IMR-90 (cell line): ENCODE data around the gene MACC1. TPM values are rescaled to one million over a fixed set of nuclear protein-coding genes. Genes with fewer than 3 reads are reported as not detected.

Experiments used
- ATAC-seq: fragments of 200-7000 bp; cut with Tn5 transposase; 2 replicates; pipeline ENCODE4 v1.9.1; 2020; ENCODE audit warnings: low read depth, mild to moderate bottlenecking, moderate library complexity
- BruUV-seq: library from RNA; stranded (reverse); fragments of 400-500 nt; replicated peaks from 2 replicates; lab custom pipeline; 2021; lab: Mats Ljungman, UMichigan
- CTCF ChIA-PET: fragments of 300-600 bp; formaldehyde crosslinking; extraction: SDS; loops from one replicate; lab custom pipeline; 2021; ENCODE audit warnings: antibody characterized with exemption; lab: Yijun Ruan, JAX
- POLR2A ChIA-PET: fragments of 300-600 bp; sonication (Branson Sonifier 250); formaldehyde crosslinking; loops from one replicate; lab custom pipeline; 2022; ENCODE audit warnings: antibody characterized with exemption; ENCODE audit not compliant: unreplicated experiment; lab: Charles Lee
- DNase-seq: peaks from one replicate; pipeline ENCODE4 v3.0.0; 2013
- H2AFZ ChIP-seq: replicated peaks from 2 replicates; pipeline ENCODE3; 2013; ENCODE audit warnings: low read length, mild to moderate bottlenecking; ENCODE audit not compliant: poor library complexity
- H2AK5ac ChIP-seq: 2 replicates; pipeline ENCODE4 v1.6.1; 2013; ENCODE audit warnings: low read depth, low read length, inconsistent platforms
- H2AK9ac ChIP-seq: replicated peaks from 2 replicates; pipeline ENCODE3; 2013; ENCODE audit warnings: mild to moderate bottlenecking, low read depth, low read length, moderate library complexity; ENCODE audit not compliant: poor library complexity
- H2BK120ac ChIP-seq: 2 replicates; pipeline ENCODE4 v1.6.1; 2013; ENCODE audit warnings: low read depth, low read length, inconsistent platforms
- H2BK15ac ChIP-seq: 3 replicates; pipeline ENCODE4 v1.6.1; 2013; ENCODE audit warnings: low read depth, low read length, inconsistent platforms
- H2BK20ac ChIP-seq: 2 replicates; pipeline ENCODE4 v1.6.1; 2013; ENCODE audit warnings: low read depth, mild to moderate bottlenecking, inconsistent platforms, low read length, moderate library complexity
- H2BK5ac ChIP-seq: 2 replicates; pipeline ENCODE4 v1.6.1; 2013; ENCODE audit warnings: mild to moderate bottlenecking, low read depth, low read length, inconsistent platforms; ENCODE audit not compliant: poor library complexity, severe bottlenecking
- H3K14ac ChIP-seq: replicated peaks from 2 replicates; pipeline ENCODE4 v1.6.1; 2013; ENCODE audit warnings: low read depth, low read length, inconsistent platforms
- H3K18ac ChIP-seq: 2 replicates; pipeline ENCODE4 v1.6.1; 2013; ENCODE audit warnings: low read depth, low read length, control low read depth
- H3K23ac ChIP-seq: 2 replicates; pipeline ENCODE4 v1.6.1; 2013; ENCODE audit warnings: low read depth, low read length, inconsistent platforms
- H3K27ac ChIP-seq: 2 replicates; pipeline ENCODE4 v1.5.1; 2013; ENCODE audit warnings: mild to moderate bottlenecking, control low read depth, low read length; ENCODE audit not compliant: insufficient read depth
- H3K27me3 ChIP-seq: 2 replicates; pipeline ENCODE4 v1.6.1; 2013; ENCODE audit warnings: low read length; ENCODE audit not compliant: control insufficient read depth, insufficient read depth
- H3K36me3 ChIP-seq: 2 replicates; pipeline ENCODE4 v1.6.1; 2013; ENCODE audit warnings: low read length, mixed read lengths; ENCODE audit not compliant: control insufficient read depth, insufficient read depth
- H3K4ac ChIP-seq: 2 replicates; pipeline ENCODE4 v1.6.1; 2013; ENCODE audit warnings: low read depth, low read length, inconsistent platforms
- H3K4me1 ChIP-seq: 2 replicates; pipeline ENCODE4 v1.6.1; 2013; ENCODE audit warnings: low read length, mixed read lengths; ENCODE audit not compliant: control insufficient read depth, insufficient read depth
- H3K4me2 ChIP-seq: 2 replicates; pipeline ENCODE4 v1.6.1; 2013; ENCODE audit warnings: low read depth, mild to moderate bottlenecking, control low read depth, low read length, moderate library complexity
- H3K4me3 ChIP-seq: 2 replicates; pipeline ENCODE4 v1.5.1; 2013; ENCODE audit warnings: low read depth, mild to moderate bottlenecking, control low read depth, low read length, moderate library complexity; ENCODE audit not compliant: insufficient read depth
- H3K56ac ChIP-seq: 2 replicates; pipeline ENCODE4 v1.6.1; 2013; ENCODE audit warnings: low read length, inconsistent platforms; ENCODE audit not compliant: insufficient read depth; ENCODE audit errors: extremely low read depth
- H3K79me1 ChIP-seq, 2 experiments: 2 replicates each; pipeline ENCODE4 v1.6.1; 2013; ENCODE audit warnings: low read length in 2 of 2, inconsistent platforms in 1 of 2, low read depth in 1 of 2
- H3K9ac ChIP-seq: 2 replicates; pipeline ENCODE4 v1.6.1; 2013; ENCODE audit warnings: low read depth, low read length, control low read depth
- H3K9me1 ChIP-seq: 2 replicates; pipeline ENCODE4 v1.6.1; 2013; ENCODE audit warnings: low read length, inconsistent platforms; ENCODE audit not compliant: insufficient read depth
- H3K9me3 ChIP-seq: 2 replicates; pipeline ENCODE4 v1.6.1; 2013; ENCODE audit warnings: low read length; ENCODE audit not compliant: control insufficient read depth, insufficient read depth
- H4K20me1 ChIP-seq: 2 replicates; pipeline ENCODE4 v1.6.1; 2013; ENCODE audit warnings: low read length, inconsistent platforms; ENCODE audit not compliant: insufficient read depth
- H4K5ac ChIP-seq: 2 replicates; pipeline ENCODE4 v1.6.1; 2013; ENCODE audit warnings: mild to moderate bottlenecking, low read depth, low read length, control low read depth
- H4K8ac ChIP-seq, 2 experiments: 2 replicates each; pipeline ENCODE4 v1.6.1; 2013; ENCODE audit warnings: low read depth in 2 of 2, low read length in 2 of 2, control low read depth in 1 of 2, inconsistent platforms in 1 of 2
- H4K91ac ChIP-seq: 2 replicates; pipeline ENCODE4 v1.6.1; 2013; ENCODE audit warnings: low read depth, low read length, inconsistent platforms; ENCODE audit not compliant: insufficient read depth
- BHLHE40 ChIP-seq: fragments of 150-350 bp; IDR thresholded peaks from 2 replicates; pipeline ENCODE4 v1.6.1; 2016; ENCODE audit warnings: mild to moderate bottlenecking, low read depth, low read length
- CHD1 ChIP-seq: IDR thresholded peaks from 2 replicates; pipeline ENCODE4 v1.6.1; 2012; ENCODE audit warnings: low read depth, low read length, improper control_type of control experiment
- FOS ChIP-seq: fragments of 150-350 bp; IDR thresholded peaks from 2 replicates; pipeline ENCODE4 v1.6.1; 2016; ENCODE audit warnings: low read depth, low read length
- MAFK ChIP-seq: IDR thresholded peaks from 2 replicates; pipeline ENCODE4 v1.6.1; 2012; ENCODE audit warnings: low read depth, low read length, improper control_type of control experiment
- NFE2L2 ChIP-seq: fragments of 150-350 bp; IDR thresholded peaks from 2 replicates; pipeline ENCODE4 v1.6.1; 2016; ENCODE audit warnings: low read depth, mild to moderate bottlenecking, low read length
- POLR2A ChIP-seq: IDR thresholded peaks from 2 replicates; pipeline ENCODE4 v1.6.1; 2012; ENCODE audit warnings: mild to moderate bottlenecking, low read depth, low read length
- RCOR1 ChIP-seq: IDR thresholded peaks from 2 replicates; pipeline ENCODE4 v1.6.1; 2012; ENCODE audit warnings: mild to moderate bottlenecking, low read length, improper control_type of control experiment; ENCODE audit not compliant: insufficient replicate concordance
- RFX5 ChIP-seq: IDR thresholded peaks from 2 replicates; pipeline ENCODE4 v1.8.0; 2012; ENCODE audit warnings: low read depth, mild to moderate bottlenecking, low read length, moderate library complexity
- WGBS, 2 experiments: methylation state at CpG; one replicate each; pipeline versions ENCODE4 v1.1.5 to v1.1.7; 2013; ENCODE audit warnings: missing lambda C conversion rate in 2 of 2; ENCODE audit not compliant: insufficient read length in 1 of 2; ENCODE audit errors: extremely low coverage in 2 of 2; 5-methylcytosine and 5-hydroxymethylcytosine counted together
- dilution Hi-C: fragments of 300-500 bp; cut with HindIII; formaldehyde crosslinking; loops from one replicate; pipeline ENCODE4 v1.14.3; 2018; ENCODE audit warnings: low sequenced_read_pairs; ENCODE audit not compliant: unreplicated experiment
- in situ Hi-C: fragments of 300-500 bp; cut with MboI; formaldehyde crosslinking; loops from 3 replicates; pipeline ENCODE4 v1.14.3; 2019; ENCODE audit warnings: low sequenced_read_pairs, inconsistent platforms, mixed read lengths
- intact Hi-C: fragments of 100-400 bp; cut with micrococcal nuclease; formaldehyde crosslinking; loops from 2 replicates; pipeline ENCODE4 v1.10.0; 2022
- polyA plus RNA-seq, 3 experiments: library from polyadenylated mRNA; depleted of rRNA; stranded (reverse); fragments of >200 nt; gene quantifications; 2 replicates each; pipeline ENCODE4 v1.2.3, GENCODE V29; 2012; ENCODE audit warnings: low replicate concordance in 1 of 3
- total RNA-seq: library from RNA; depleted of rRNA; stranded (reverse); fragments of >200 nt; gene quantifications from 2 replicates; pipeline ENCODE4 v1.2.3, GENCODE V29; 2012
- TF ChIP-seq, protein P1 (sequence below): fragments of 150-350 bp; IDR thresholded peaks from 2 replicates; pipeline ENCODE4 v1.6.1; 2016; ENCODE audit warnings: low read depth, mild to moderate bottlenecking, low read length, moderate library complexity, borderline replicate concordance
- TF ChIP-seq, protein P2 (sequence below): conservative IDR thresholded peaks from 2 replicates; pipeline ENCODE4 v1.5.1; 2012; ENCODE audit warnings: mild to moderate bottlenecking, low read depth, low read length, improper control_type of control experiment

The MACC1 gene
- total and polyA plus RNA-seq, 2 of the 4 experiments (the other 2 are of a cell fraction), result under 0.01 TPM; not detected in 1

DNA sequence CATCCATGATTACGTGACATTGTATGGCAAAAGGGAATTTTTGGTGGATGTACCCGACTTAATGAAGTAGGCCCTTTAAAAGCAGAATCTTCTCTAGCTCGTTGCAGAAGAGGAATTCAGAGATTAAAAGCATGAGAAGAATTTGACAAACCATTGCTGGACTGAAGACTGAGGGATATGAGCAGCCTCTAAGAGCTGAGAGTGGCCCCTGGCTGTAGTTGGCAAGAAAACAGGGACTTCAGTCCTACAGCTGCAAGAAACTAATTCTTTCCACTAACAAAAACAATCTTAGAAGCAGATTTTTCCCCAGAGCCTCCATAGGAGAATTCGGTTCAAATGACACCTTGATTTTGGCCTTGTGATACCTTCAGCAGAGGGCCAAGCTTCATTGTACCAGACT lies 34.1 kb downstream of the MACC1 start:
- no peak overlapping the region for H3K18ac ChIP-seq
- no peaks in the 10 kb centered on the region for H3K36me3 ChIP-seq
- no peaks in the 10 kb centered on the region for H3K79me1 ChIP-seq
- H2BK5ac ChIP-seq, result no peak overlapping the region
- no peak for TF ChIP-seq RFX5
- no peak for TF ChIP-seq POLR2A
- TF ChIP-seq, protein P1, sequence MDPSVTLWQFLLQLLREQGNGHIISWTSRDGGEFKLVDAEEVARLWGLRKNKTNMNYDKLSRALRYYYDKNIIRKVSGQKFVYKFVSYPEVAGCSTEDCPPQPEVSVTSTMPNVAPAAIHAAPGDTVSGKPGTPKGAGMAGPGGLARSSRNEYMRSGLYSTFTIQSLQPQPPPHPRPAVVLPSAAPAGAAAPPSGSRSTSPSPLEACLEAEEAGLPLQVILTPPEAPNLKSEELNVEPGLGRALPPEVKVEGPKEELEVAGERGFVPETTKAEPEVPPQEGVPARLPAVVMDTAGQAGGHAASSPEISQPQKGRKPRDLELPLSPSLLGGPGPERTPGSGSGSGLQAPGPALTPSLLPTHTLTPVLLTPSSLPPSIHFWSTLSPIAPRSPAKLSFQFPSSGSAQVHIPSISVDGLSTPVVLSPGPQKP, result no peak
- TF ChIP-seq RCOR1, result no peak
- TF ChIP-seq CHD1, result no peak
- no peak for TF ChIP-seq BHLHE40
- no peak for TF ChIP-seq NFE2L2
- TF ChIP-seq MAFK, result no peak
- TF ChIP-seq FOS, result no peak
- TF ChIP-seq, protein P2, sequence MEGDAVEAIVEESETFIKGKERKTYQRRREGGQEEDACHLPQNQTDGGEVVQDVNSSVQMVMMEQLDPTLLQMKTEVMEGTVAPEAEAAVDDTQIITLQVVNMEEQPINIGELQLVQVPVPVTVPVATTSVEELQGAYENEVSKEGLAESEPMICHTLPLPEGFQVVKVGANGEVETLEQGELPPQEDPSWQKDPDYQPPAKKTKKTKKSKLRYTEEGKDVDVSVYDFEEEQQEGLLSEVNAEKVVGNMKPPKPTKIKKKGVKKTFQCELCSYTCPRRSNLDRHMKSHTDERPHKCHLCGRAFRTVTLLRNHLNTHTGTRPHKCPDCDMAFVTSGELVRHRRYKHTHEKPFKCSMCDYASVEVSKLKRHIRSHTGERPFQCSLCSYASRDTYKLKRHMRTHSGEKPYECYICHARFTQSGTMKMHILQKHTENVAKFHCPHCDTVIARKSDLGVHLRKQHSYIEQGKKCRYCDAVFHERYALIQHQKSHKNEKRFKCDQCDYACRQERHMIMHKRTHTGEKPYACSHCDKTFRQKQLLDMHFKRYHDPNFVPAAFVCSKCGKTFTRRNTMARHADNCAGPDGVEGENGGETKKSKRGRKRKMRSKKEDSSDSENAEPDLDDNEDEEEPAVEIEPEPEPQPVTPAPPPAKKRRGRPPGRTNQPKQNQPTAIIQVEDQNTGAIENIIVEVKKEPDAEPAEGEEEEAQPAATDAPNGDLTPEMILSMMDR, result no peak
- H3K4me1 ChIP-seq, result no peaks in the 10 kb centered on the region
- H2BK20ac ChIP-seq, result no peak overlapping the region
- H2AFZ ChIP-seq, result no peak overlapping the region
- ChIA-PET CTCF (no interaction called here), POLR2A (no interaction called here)
- no peaks in the 10 kb centered on the region for H3K27me3 ChIP-seq
- H3K4me3 ChIP-seq, result no peak overlapping the region
- no peak overlapping the region for H4K5ac ChIP-seq
- H3K4me2 ChIP-seq, result no peak overlapping the region
- H2BK120ac ChIP-seq, result no peak overlapping the region
- dilution Hi-C loops (no loop called here), in situ Hi-C loops (no loop called here), intact Hi-C loops (no loop called here)
- H3K14ac ChIP-seq, result no peak overlapping the region
- H3K27ac ChIP-seq, result no peak overlapping the region
- no peaks in the 10 kb centered on the region for H4K20me1 ChIP-seq
- H3K23ac ChIP-seq, result no peak overlapping the region
- no TSS peak for BruUV-seq
- no peak overlapping the region for H4K8ac ChIP-seq
- DNase-seq, result no peak
- WGBS, 2 experiments, result 100% methylated on average over 2 of the region's 4 CpGs; no CpG with 5 or more reads in 1 of the 2 experiments
- H3K56ac ChIP-seq, result no peak overlapping the region
- H3K9me3 ChIP-seq, result no peaks in the 10 kb centered on the region
- ATAC-seq, result no peak
- H4K91ac ChIP-seq, result no peak overlapping the region
- no peak overlapping the region for H3K4ac ChIP-seq
- H2BK15ac ChIP-seq, result no peak overlapping the region
- no peak overlapping the region for H2AK9ac ChIP-seq
- no peaks in the 10 kb centered on the region for H3K9me1 ChIP-seq
- H2AK5ac ChIP-seq, result no peak overlapping the region
- H3K9ac ChIP-seq, result no peak overlapping the region
